ELR (cell line): Measurements from ENCODE around the gene TRMT11.

Experiments
- DNase-seq: peaks from one replicate; pipeline ENCODE4 v3.0.0-alpha.2; 2015; ENCODE audit warnings: low read depth

The TRMT11 gene

GRCh38 chr6:125994670-125995488 is 8.5 kb downstream of the TRMT11 start:
- no peak for DNase-seq

GRCh38 chr6:125995972-125996580 is 9.7 kb downstream of the TRMT11 start:
- DNase-seq: peak; percentile 77

- DNase-seq: no peak
Measured at GRCh38 chr6:126002755-126003679, 16.7 kb downstream of the TRMT11 start.

- no peak for DNase-seq
Measured at GRCh38 chr6:126007800-126008199, 21.5 kb downstream of the TRMT11 start.

- no peak for DNase-seq
Measured at GRCh38 chr6:126010040-126010439, 23.7 kb downstream of the TRMT11 start.

GRCh38 chr6:126015863-126016262 is 29.5 kb downstream of the TRMT11 start:
- peak; percentile 20 for DNase-seq

- no peak for DNase-seq
Measured at GRCh38 chr6:126016591-126016990, 30.3 kb downstream of the TRMT11 start.

GRCh38 chr6:126017668-126018067 is 31.3 kb downstream of the TRMT11 start:
- no peak for DNase-seq

GRCh38 chr6:126020305-126021050 is 34.1 kb downstream of the TRMT11 start:
- DNase-seq: no peak

- peak; percentile 43 for DNase-seq
Measured at GRCh38 chr6:126023474-126023873, 37.1 kb downstream of the TRMT11 start.

- DNase-seq: no peak
Measured at GRCh38 chr6:126026001-126026400, 39.7 kb downstream of the TRMT11 start.

GRCh38 chr6:126027601-126028000 is 41.3 kb downstream of the TRMT11 start:
- DNase-seq: no peak

GRCh38 chr6:126030045-126030444 is 43.7 kb downstream of the TRMT11 start:
- no peak for DNase-seq

- DNase-seq: peak; percentile 79
Measured at GRCh38 chr6:126033696-126034095, 47.4 kb downstream of the TRMT11 start.

- no peak for DNase-seq
Measured at GRCh38 chr6:126034656-126035055, 48.3 kb downstream of the TRMT11 start.

GRCh38 chr6:126035764-126036163 is 49.4 kb downstream of the TRMT11 start:
- DNase-seq: no peak

GRCh38 chr6:126038234-126038633 is 51.9 kb downstream of the TRMT11 start:
- DNase-seq: no peak

- peak; percentile 70 for DNase-seq
Measured at GRCh38 chr6:126039284-126039683, 52.9 kb downstream of the TRMT11 start.

GRCh38 chr6:126040394-126040793 is 54.1 kb downstream of the TRMT11 start:
- DNase-seq: no peak

- peak; percentile 87 for DNase-seq
Measured at GRCh38 chr6:126040826-126041225, 54.5 kb downstream of the TRMT11 start.

- DNase-seq: no peak
Measured at GRCh38 chr6:126041516-126041915, 55.2 kb downstream of the TRMT11 start.

GRCh38 chr6:126042001-126042419 is 55.7 kb downstream of the TRMT11 start:
- no peak for DNase-seq
